Fibroblast of villous mesenchyme (primary cell): ENCODE measurements around the gene RUNX2. TPM values are rescaled to one million over a fixed set of nuclear protein-coding genes. Genes with fewer than 3 reads are reported as not detected.

Source experiments
- DNase-seq: peaks from one replicate; pipeline ENCODE4 v3.0.0-alpha.2; 2010; ENCODE audit warnings: low read depth
- H3K4me3 ChIP-seq: 2 replicates; pipeline ENCODE4 v1.5.1; 2011; ENCODE audit warnings: low read depth, mild to moderate bottlenecking, low read length
- total RNA-seq: library from RNA; depleted of rRNA; stranded (reverse); fragments of >200 nt; gene quantifications from 2 replicates; pipeline ENCODE4 v1.2.3, GENCODE V29; 2012
- TF ChIP-seq, protein P1 (sequence below): IDR thresholded peaks from 2 replicates; pipeline ENCODE4 v1.5.1; 2012; ENCODE audit warnings: low read depth, mild to moderate bottlenecking, low read length; ENCODE audit not compliant: insufficient read depth

RUNX2 gene
- total RNA-seq, 1 donor: 8.6 TPM

DNA sequence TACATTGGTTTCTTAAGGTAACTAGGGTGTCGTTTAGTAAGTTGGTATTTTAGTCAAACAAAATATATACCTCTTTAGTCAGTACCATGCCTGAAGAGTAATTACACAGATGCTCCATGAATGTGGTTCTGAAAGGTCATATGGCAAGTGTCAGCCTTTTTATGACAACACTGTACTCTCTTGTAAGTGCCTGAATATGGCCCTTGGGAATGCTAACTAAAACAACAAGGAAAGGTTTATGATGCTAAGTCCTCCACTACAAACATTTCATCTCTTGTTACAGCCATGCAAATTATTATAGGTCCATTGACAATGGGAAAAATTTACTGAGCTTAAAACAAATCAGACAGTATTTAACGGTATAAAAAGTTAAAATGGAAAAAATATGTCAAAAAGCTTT is 88.6 kb downstream of the RUNX2 start:
- H3K4me3 ChIP-seq: no peak overlapping the region
- peak; percentile 70 for DNase-seq
- TF ChIP-seq, protein P1, sequence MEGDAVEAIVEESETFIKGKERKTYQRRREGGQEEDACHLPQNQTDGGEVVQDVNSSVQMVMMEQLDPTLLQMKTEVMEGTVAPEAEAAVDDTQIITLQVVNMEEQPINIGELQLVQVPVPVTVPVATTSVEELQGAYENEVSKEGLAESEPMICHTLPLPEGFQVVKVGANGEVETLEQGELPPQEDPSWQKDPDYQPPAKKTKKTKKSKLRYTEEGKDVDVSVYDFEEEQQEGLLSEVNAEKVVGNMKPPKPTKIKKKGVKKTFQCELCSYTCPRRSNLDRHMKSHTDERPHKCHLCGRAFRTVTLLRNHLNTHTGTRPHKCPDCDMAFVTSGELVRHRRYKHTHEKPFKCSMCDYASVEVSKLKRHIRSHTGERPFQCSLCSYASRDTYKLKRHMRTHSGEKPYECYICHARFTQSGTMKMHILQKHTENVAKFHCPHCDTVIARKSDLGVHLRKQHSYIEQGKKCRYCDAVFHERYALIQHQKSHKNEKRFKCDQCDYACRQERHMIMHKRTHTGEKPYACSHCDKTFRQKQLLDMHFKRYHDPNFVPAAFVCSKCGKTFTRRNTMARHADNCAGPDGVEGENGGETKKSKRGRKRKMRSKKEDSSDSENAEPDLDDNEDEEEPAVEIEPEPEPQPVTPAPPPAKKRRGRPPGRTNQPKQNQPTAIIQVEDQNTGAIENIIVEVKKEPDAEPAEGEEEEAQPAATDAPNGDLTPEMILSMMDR: no peak

GRCh38 chr6:45417436-45417835 is 89.3 kb downstream of the RUNX2 start:
- no peak overlapping the region for H3K4me3 ChIP-seq
- no peak for DNase-seq
- TF ChIP-seq, protein P1: no peak

DNA sequence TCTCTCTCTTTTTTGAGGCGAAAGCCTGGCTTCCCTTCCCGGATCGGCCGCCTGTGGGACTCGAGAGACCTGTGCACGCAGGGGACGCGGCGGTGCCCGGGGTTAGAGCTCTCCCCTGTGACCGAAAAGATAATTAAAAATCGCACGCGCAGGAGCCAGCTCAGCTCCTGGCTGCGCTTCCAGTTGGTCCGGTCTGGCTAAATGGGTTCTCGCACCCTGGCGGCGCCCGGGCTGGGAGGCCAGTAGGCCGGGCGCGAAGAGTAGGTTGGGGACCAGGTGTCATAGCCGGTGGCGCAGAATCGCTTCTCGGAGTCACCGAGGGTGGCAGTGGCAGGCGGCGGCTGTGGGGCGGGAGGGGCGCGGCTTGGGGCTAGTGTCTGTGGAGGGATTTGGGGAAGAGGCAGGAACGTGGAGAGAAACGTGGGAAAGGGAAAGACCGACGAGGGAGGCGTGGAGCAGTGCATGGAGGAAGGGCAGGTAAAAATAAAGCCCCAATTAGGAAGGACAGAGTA is 91.5 kb downstream of the RUNX2 start:
- peak overlapping the region; percentile 99 for H3K4me3 ChIP-seq
- TF ChIP-seq, protein P1: peak; percentile 38
- peak; percentile 76 for DNase-seq

GRCh38 chr6:45420083-45420908 is 92.2 kb downstream of the RUNX2 start:
- TF ChIP-seq, protein P1: no peak
- DNase-seq: peak; percentile 81

GRCh38 chr6:45420909-45421708 is 93.0 kb downstream of the RUNX2 start:
- H3K4me3 ChIP-seq: peak overlapping the region; percentile 99
- no peak for DNase-seq
- TF ChIP-seq, protein P1: no peak

More at GRCh38 chr6:45420083-45420908, 92.2 kb downstream of the RUNX2 start:
- peak overlapping the region; percentile 99 for H3K4me3 ChIP-seq

- DNase-seq: peak; percentile 85
- peak overlapping the region; percentile 99 for H3K4me3 ChIP-seq
- TF ChIP-seq, protein P1: peak; percentile 28
These were observed 93.8 kb downstream of the RUNX2 start for GRCh38 chr6:45421709-45422502.
